EL (cell line): ENCODE results near the gene TRHDE.

Experiments used
- DNase-seq: peaks from one replicate; pipeline ENCODE4 v3.0.0-alpha.2; 2016

Gene TRHDE

GRCh38 chr12:72318341-72318740, 46.2 kb downstream of the TRHDE start:
- no peak for DNase-seq

GRCh38 chr12:72323881-72324280, 51.7 kb downstream of the TRHDE start:
- DNase-seq = peak; percentile 62

- peak; percentile 72 for DNase-seq
These were observed 58.1 kb downstream of the TRHDE start for GRCh38 chr12:72330301-72330700.

GRCh38 chr12:72330784-72331183, 58.6 kb downstream of the TRHDE start:
- DNase-seq = no peak

GRCh38 chr12:72337382-72337781, 65.2 kb downstream of the TRHDE start:
- no peak for DNase-seq

- DNase-seq = no peak
These were observed 65.8 kb downstream of the TRHDE start for GRCh38 chr12:72337946-72338345.

- no peak for DNase-seq
These were observed 66.3 kb downstream of the TRHDE start for GRCh38 chr12:72338437-72338836.

GRCh38 chr12:72346363-72346944, 74.3 kb downstream of the TRHDE start:
- peak; percentile 80 for DNase-seq

- no peak for DNase-seq
These were observed 77.3 kb downstream of the TRHDE start for GRCh38 chr12:72349491-72349890.

- no peak for DNase-seq
These were observed 87.2 kb downstream of the TRHDE start for GRCh38 chr12:72359416-72359815.

- DNase-seq = no peak
These were observed 93.0 kb downstream of the TRHDE start for GRCh38 chr12:72365151-72365550.

GRCh38 chr12:72366255-72366654, 94.1 kb downstream of the TRHDE start:
- no peak for DNase-seq

GRCh38 chr12:72368298-72368697, 96.1 kb downstream of the TRHDE start:
- DNase-seq = no peak

GRCh38 chr12:72368719-72369422, 96.7 kb downstream of the TRHDE start:
- DNase-seq = no peak

- DNase-seq = no peak
These were observed 97.3 kb downstream of the TRHDE start for GRCh38 chr12:72369423-72369959.

- DNase-seq = no peak
These were observed 108.3 kb downstream of the TRHDE start for GRCh38 chr12:72380441-72380840.

- peak; percentile 16 for DNase-seq
These were observed 116.2 kb downstream of the TRHDE start for GRCh38 chr12:72388322-72388721.

GRCh38 chr12:72390146-72390545, 118.0 kb downstream of the TRHDE start:
- no peak for DNase-seq

- DNase-seq = no peak
These were observed 133.9 kb downstream of the TRHDE start for GRCh38 chr12:72406111-72406510.

GRCh38 chr12:72432037-72432604, 160.0 kb downstream of the TRHDE start:
- DNase-seq = no peak

- no peak for DNase-seq
These were observed 161.1 kb downstream of the TRHDE start for GRCh38 chr12:72433298-72433697.

- no peak for DNase-seq
These were observed 162.8 kb downstream of the TRHDE start for GRCh38 chr12:72434999-72435398.

GRCh38 chr12:72442217-72442616, 170.0 kb downstream of the TRHDE start:
- DNase-seq = no peak

- DNase-seq = no peak
These were observed 172.0 kb downstream of the TRHDE start for GRCh38 chr12:72444125-72444524.
